Right atrium auricular region (tissue), 2 donors: ENCODE data around the gene DNMT3A. TPM values are rescaled to one million over a fixed set of nuclear protein-coding genes. Genes with fewer than 3 reads are reported as not detected.

Source experiments
- DNase-seq: peaks from one replicate; pipeline ENCODE4 v3.0.0-alpha.2; 2019; ENCODE audit warnings: low spot score
- H3K27ac ChIP-seq, 2 donors: fragments of 200-600 bp; sonication (generic); 1 replicate in 1 of 2; 2 replicates in 1 of 2; pipeline ENCODE4 v1.5.1; 2016 to 2019
- H3K27me3 ChIP-seq, 2 donors: fragments of 200-600 bp; sonication (generic); one replicate each; pipeline versions ENCODE4 v1.5.1 to v1.6.0; 2017 to 2019
- H3K36me3 ChIP-seq: fragments of 200-600 bp; sonication (generic); one replicate; pipeline ENCODE4 v1.5.1; 2016
- H3K4me1 ChIP-seq, 2 donors: fragments of 200-600 bp; sonication (generic); one replicate each; pipeline versions ENCODE4 v1.5.1 to v1.6.0; 2017 to 2019
- H3K4me3 ChIP-seq, 2 donors: fragments of 200-600 bp; sonication (generic); 1 replicate in 1 of 2; 2 replicates in 1 of 2; pipeline ENCODE4 v1.5.1; 2017 to 2019; ENCODE audit warnings: mild to moderate bottlenecking in 1 of 2, moderate library complexity in 1 of 2
- H3K9me3 ChIP-seq, 2 donors: fragments of 200-600 bp; sonication (generic); one replicate each; pipeline ENCODE4 v1.5.1; 2019
- CTCF ChIP-seq, 2 donors: fragments of 200-600 bp; sonication (generic); IDR thresholded peaks; one replicate each; pipeline ENCODE4 v1.5.1; 2019; ENCODE audit warnings: antibody characterized with exemption in 2 of 2
- total RNA-seq, 2 donors: library from RNA; depleted of rRNA; stranded (reverse); fragments of >200 nt; gene quantifications; one replicate each; pipeline ENCODE4 v1.1.0, GENCODE V29; 2016

DNMT3A gene
- total RNA-seq, 2 donors from 2014 or later: 6.0 to 8.1 TPM

GRCh38 chr2:25283921-25284320, 57.8 kb downstream of the DNMT3A start:
- H3K9me3 ChIP-seq: no peaks in the 10 kb centered on the region
- no peak for TF ChIP-seq CTCF (IDR thresholded peaks at IDR 0.05)
- peaks cover 16% of the 10 kb centered on the region for H3K36me3 ChIP-seq
- no peak for DNase-seq
- H3K4me3 ChIP-seq: no peak overlapping the region
- peaks cover 0 to 17% of the 10 kb centered on the region in 2 donors for H3K4me1 ChIP-seq
- no peaks in the 10 kb centered on the region for H3K27me3 ChIP-seq
- H3K27ac ChIP-seq: no peak overlapping the region

DNA sequence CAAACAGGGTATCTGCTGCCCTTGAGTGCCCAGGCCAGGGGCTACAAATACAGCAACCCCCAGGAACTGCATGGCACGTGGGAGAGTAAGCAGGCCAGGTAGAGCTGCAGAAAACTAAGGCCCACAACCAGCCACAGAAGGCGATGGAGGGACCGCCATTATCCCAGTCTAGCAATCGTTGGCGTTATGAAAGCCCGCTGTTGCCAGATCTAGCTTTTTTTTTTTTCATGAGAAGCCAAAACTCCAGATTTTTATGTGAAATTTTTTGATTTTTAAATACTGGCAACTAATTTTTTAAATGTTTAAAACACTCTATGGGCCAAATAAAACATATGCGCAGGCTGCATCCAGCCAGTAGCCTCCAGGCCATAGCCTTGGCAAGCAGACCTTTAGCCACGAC, 59.8 kb downstream of the DNMT3A start:
- no peak for DNase-seq
- Histone ChIP-seq H3K4me3 (no peak overlapping the region), H3K27ac (no peak overlapping the region), H3K36me3 (peaks cover 16% of the 10 kb centered on the region), H3K9me3 (no peaks in the 10 kb centered on the region), H3K27me3 (no peaks in the 10 kb centered on the region), H3K4me1 (peaks cover 0 to 36% of the 10 kb centered on the region in 2 donors)
- no peak for TF ChIP-seq CTCF (IDR thresholded peaks at IDR 0.05)

GRCh38 chr2:25281522-25281921, 60.2 kb downstream of the DNMT3A start:
- peaks cover 0 to 40% of the 10 kb centered on the region in 2 donors for H3K4me1 ChIP-seq

DNA sequence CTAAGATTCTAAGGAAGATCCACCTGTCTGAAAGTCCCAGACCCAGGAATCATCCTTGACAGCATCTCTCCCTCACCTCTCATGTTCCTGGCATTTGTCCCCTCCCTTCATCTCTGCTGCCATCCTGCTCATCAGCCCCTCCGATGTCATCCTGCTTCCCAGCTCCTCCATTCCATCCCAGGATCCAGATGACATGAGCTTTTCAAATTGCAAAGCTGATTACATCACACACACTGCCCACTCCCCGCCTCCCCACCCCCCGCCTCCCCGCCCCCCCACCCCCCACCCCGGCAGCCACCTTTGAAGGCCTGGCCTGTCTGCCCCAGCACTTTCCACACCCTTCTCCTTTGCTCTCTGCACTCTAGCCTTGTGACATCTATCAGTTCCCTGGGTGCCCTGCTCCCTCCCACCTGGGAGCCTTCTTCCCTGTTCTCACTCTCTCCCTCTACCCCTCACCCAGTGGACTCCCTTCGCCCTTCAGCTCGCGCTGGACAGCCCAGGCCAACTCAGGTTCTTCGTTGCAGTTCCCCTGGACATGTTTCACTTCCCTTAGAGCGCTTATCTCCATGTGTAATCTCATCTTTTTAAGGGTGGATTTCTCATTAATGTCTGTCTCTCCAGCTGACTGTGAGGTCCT, 61.6 kb downstream of the DNMT3A start:
- Histone ChIP-seq H3K9me3 (no peaks in the 10 kb centered on the region), H3K4me1 (peaks cover 0 to 46% of the 10 kb centered on the region in 2 donors), H3K27ac (peak overlapping the region in 1 of 2 donors; percentile 81), H3K27me3 (no peaks in the 10 kb centered on the region), H3K4me3 (no peak overlapping the region), H3K36me3 (peaks cover 16% of the 10 kb centered on the region)
- TF ChIP-seq CTCF (IDR thresholded peaks at IDR 0.05): no peak
- no peak for DNase-seq

More at GRCh38 chr2:25281522-25281921, 60.2 kb downstream of the DNMT3A start:
- H3K9me3 ChIP-seq: no peaks in the 10 kb centered on the region
- DNase-seq: no peak
- H3K4me3 ChIP-seq: no peak overlapping the region
- H3K27ac ChIP-seq: no peak overlapping the region
- peaks cover 16% of the 10 kb centered on the region for H3K36me3 ChIP-seq
- no peak for TF ChIP-seq CTCF (IDR thresholded peaks at IDR 0.05)
- H3K27me3 ChIP-seq: no peaks in the 10 kb centered on the region

DNA sequence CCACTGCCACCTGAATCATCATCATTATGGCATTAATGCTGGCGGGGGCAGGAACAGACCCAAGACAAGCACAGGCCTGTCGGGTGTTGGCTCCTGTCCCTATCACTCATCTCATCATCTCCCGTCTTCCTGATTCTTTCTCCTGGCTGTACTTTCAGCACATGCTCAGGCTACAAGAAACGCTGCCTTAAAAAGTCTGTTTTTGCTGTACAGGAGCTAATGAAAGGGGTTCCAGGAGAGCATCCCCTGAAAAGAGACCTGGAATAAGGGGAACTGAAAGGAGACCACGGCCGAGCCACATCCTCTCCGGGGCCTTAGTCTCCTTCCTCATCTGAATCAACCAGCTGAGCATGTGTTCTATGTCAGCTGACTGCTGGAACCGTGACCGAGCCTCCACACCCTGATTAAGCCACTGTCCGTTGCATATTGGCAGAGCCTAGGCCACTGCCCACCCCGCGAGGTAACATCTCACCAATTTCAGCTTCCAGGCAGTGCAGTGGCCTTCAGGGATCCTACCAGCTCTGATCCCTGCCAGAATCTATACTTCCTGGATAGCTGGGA, 62.6 kb downstream of the DNMT3A start:
- H3K4me1 ChIP-seq: peaks cover 0 to 52% of the 10 kb centered on the region in 2 donors

More for the DNA sequence above, 62.6 kb downstream of the DNMT3A start:
- DNase-seq: peak; percentile 86
- TF ChIP-seq CTCF (IDR thresholded peaks at IDR 0.05): no peak
- peak overlapping the region; percentile 74 to 81 for H3K27ac ChIP-seq
- peaks cover 25% of the 10 kb centered on the region for H3K36me3 ChIP-seq
- H3K4me3 ChIP-seq: no peak overlapping the region
- no peaks in the 10 kb centered on the region for H3K9me3 ChIP-seq
- H3K27me3 ChIP-seq: no peaks in the 10 kb centered on the region
